Epithelial cell of esophagus (primary cell): ENCODE measurements around the gene SORCS2.

ENCODE experiments used
- DNase-seq: peaks from one replicate; pipeline ENCODE4 v3.0.0; 2010; ENCODE audit warnings: low read depth
- H3K4me3 ChIP-seq: 2 replicates; pipeline ENCODE4 v1.5.1; 2011; ENCODE audit warnings: mild to moderate bottlenecking, low read length, control low read depth
- CTCF ChIP-seq: IDR thresholded peaks from 2 replicates; pipeline ENCODE4 v1.5.1; 2011; ENCODE audit warnings: low read depth, mild to moderate bottlenecking, low read length, control low read depth, inconsistent platforms; ENCODE audit not compliant: insufficient read depth; ENCODE audit errors: missing control alignments

The SORCS2 gene

GRCh38 chr4:7783541-7783940 lies 591.2 kb downstream of the SORCS2 start:
- no peak for TF ChIP-seq CTCF
- no peak for DNase-seq
- H3K4me3 ChIP-seq, result no peak overlapping the region

- DNase-seq, result no peak
These were observed 592.0 kb downstream of the SORCS2 start for GRCh38 chr4:7784131-7784870.

GRCh38 chr4:7785017-7785416 lies 592.7 kb downstream of the SORCS2 start:
- no peak overlapping the region for H3K4me3 ChIP-seq
- TF ChIP-seq CTCF, result no peak
- DNase-seq, result no peak

More at GRCh38 chr4:7784131-7784870, 592.0 kb downstream of the SORCS2 start:
- no peak for TF ChIP-seq CTCF
- no peak overlapping the region for H3K4me3 ChIP-seq

- no peak overlapping the region for H3K4me3 ChIP-seq
- TF ChIP-seq CTCF, result no peak
- no peak for DNase-seq
These were observed 593.7 kb downstream of the SORCS2 start for GRCh38 chr4:7786040-7786439.

- H3K4me3 ChIP-seq, result no peak overlapping the region
- no peak for DNase-seq
- no peak for TF ChIP-seq CTCF
These were observed 594.2 kb downstream of the SORCS2 start for GRCh38 chr4:7786517-7786916.

- no peak for TF ChIP-seq CTCF
- DNase-seq, result no peak
- H3K4me3 ChIP-seq, result no peak overlapping the region
These were observed 594.7 kb downstream of the SORCS2 start for GRCh38 chr4:7787067-7787466.

GRCh38 chr4:7787681-7788141 lies 595.4 kb downstream of the SORCS2 start:
- TF ChIP-seq CTCF, result no peak
- no peak for DNase-seq
- no peak overlapping the region for H3K4me3 ChIP-seq
